ENCODE data around the gene CD109.
"Not testable (repeated sequence)": the region's sequence is repeated elsewhere in the genome, so short reads cannot be mapped to it uniquely, and the experiment has no call there.

The CD109 gene

GRCh38 chr6:73688351-73688750 is 7.7 kb upstream of the CD109 start:
- no peak for FAIRE-seq

- FAIRE-seq = no peak
These were observed 5.9 kb upstream of the CD109 start for GRCh38 chr6:73690056-73690455.

- FAIRE-seq = no peak
These were observed 4.5 kb upstream of the CD109 start for GRCh38 chr6:73691512-73691911.

GRCh38 chr6:73694711-73695411 is 1.1 kb upstream of the CD109 start:
- no peak for FAIRE-seq

GRCh38 chr6:73696966-73697655 is 1.1 kb downstream of the CD109 start:
- FAIRE-seq = no peak

- no peak for FAIRE-seq
These were observed 3.9 kb downstream of the CD109 start for GRCh38 chr6:73699676-73700459.

GRCh38 chr6:73702444-73702843 is 6.4 kb downstream of the CD109 start:
- no peak for FAIRE-seq

- FAIRE-seq = no peak
These were observed 7.5 kb downstream of the CD109 start for GRCh38 chr6:73703466-73703865.

GRCh38 chr6:73704260-73704659 is 8.3 kb downstream of the CD109 start:
- peak; percentile 91 for FAIRE-seq

GRCh38 chr6:73704798-73705197 is 8.8 kb downstream of the CD109 start:
- no peak for FAIRE-seq

GRCh38 chr6:73706971-73707370 is 11.0 kb downstream of the CD109 start:
- no peak for FAIRE-seq

- FAIRE-seq = no peak
These were observed 14.5 kb downstream of the CD109 start for GRCh38 chr6:73710470-73710869.

GRCh38 chr6:73710948-73711347 is 14.9 kb downstream of the CD109 start:
- FAIRE-seq = no peak

- no peak for FAIRE-seq
These were observed 16.7 kb downstream of the CD109 start for GRCh38 chr6:73712535-73713173.

- no peak for FAIRE-seq
These were observed 17.6 kb downstream of the CD109 start for GRCh38 chr6:73713426-73714147.

GRCh38 chr6:73715111-73715508 is 19.1 kb downstream of the CD109 start:
- FAIRE-seq = not testable (repeated sequence)

GRCh38 chr6:73719046-73719445 is 23.0 kb downstream of the CD109 start:
- no peak for FAIRE-seq

GRCh38 chr6:73722318-73723060 is 26.5 kb downstream of the CD109 start:
- no peak for FAIRE-seq

GRCh38 chr6:73723480-73723879 is 27.5 kb downstream of the CD109 start:
- not testable (repeated sequence) for FAIRE-seq

- FAIRE-seq = no peak
These were observed 28.4 kb downstream of the CD109 start for GRCh38 chr6:73724389-73724788.

GRCh38 chr6:73725192-73725591 is 29.2 kb downstream of the CD109 start:
- not testable (repeated sequence) for FAIRE-seq

GRCh38 chr6:73727114-73727513 is 31.1 kb downstream of the CD109 start:
- FAIRE-seq = no peak
